B cell (primary cell): ENCODE data around the gene LAG3. TPM values are rescaled to one million over a fixed set of nuclear protein-coding genes. Genes with fewer than 3 reads are reported as not detected.

Experiments used
- ATAC-seq: fragments of 200-7000 bp; cut with Tn5 transposase; one replicate; pipeline ENCODE4 v1.10.0; 2021; ENCODE audit warnings: low read depth, mild to moderate bottlenecking, moderate number of reproducible peaks, moderate library complexity
- CTCF ChIA-PET: fragments of 350-600 bp; sonication (Branson Sonifier 250); formaldehyde crosslinking; loops from one replicate; lab custom pipeline; 2021; ENCODE audit warnings: antibody characterized with exemption, inconsistent platforms; lab: Charles Lee
- POLR2A ChIA-PET: fragments of 350-600 bp; sonication (Branson Sonifier 250); formaldehyde crosslinking; loops from one replicate; lab custom pipeline; 2021; ENCODE audit warnings: antibody characterized with exemption; lab: Charles Lee
- DNase-seq: peaks from one replicate; pipeline ENCODE4 v3.0.0; 2013
- H2AFZ ChIP-seq: 2 replicates; pipeline ENCODE4 v1.6.1; 2012; ENCODE audit warnings: mild to moderate bottlenecking, low read depth, low read length; ENCODE audit not compliant: insufficient read depth, poor library complexity, severe bottlenecking
- H3K27ac ChIP-seq, 2 donors: 1 replicate in 1 of 2; 2 replicates in 1 of 2; pipeline ENCODE4 v1.5.1; 2012 to 2013; ENCODE audit warnings: low read length in 2 of 2, mild to moderate bottlenecking in 2 of 2, moderate library complexity in 1 of 2
- H3K27me3 ChIP-seq, 4 experiments: fragments of 200-600 bp in 1 of 4; sonication (generic) in 1 of 4; replicated peaks in 1 of 4; 1 replicate in 2 of 4; 2 replicates in 2 of 4; pipeline versions ENCODE4 v1.6.1 to v1.7.0; 2013 to 2016; ENCODE audit warnings: low read length in 3 of 4, mild to moderate bottlenecking in 2 of 4, mixed read lengths in 1 of 4, moderate library complexity in 1 of 4; ENCODE audit not compliant: insufficient read depth in 4 of 4, control insufficient read depth in 3 of 4; ENCODE audit errors: control extremely low read depth in 1 of 4
- H3K36me3 ChIP-seq, 2 experiments: replicated peaks in 1 of 2; 1 replicate in 1 of 2; 2 replicates in 1 of 2; pipeline versions ENCODE4 v1.6.1 to v1.7.1; 2013; ENCODE audit warnings: low read length in 1 of 2; ENCODE audit not compliant: insufficient read depth in 2 of 2, control insufficient read depth in 1 of 2; ENCODE audit errors: control extremely low read depth in 1 of 2, extremely low read depth in 1 of 2
- H3K4me1 ChIP-seq, 2 donors: fragments of 200-600 bp in 1 of 2; sonication (generic) in 1 of 2; 1 replicate in 1 of 2; 2 replicates in 1 of 2; pipeline versions ENCODE4 v1.5.1 to v1.6.1; 2013 to 2017; ENCODE audit warnings: low read length in 2 of 2; ENCODE audit not compliant: control insufficient read depth in 2 of 2, insufficient read depth in 2 of 2
- H3K4me2 ChIP-seq: replicated peaks from 2 replicates; pipeline ENCODE3; 2012; ENCODE audit warnings: mild to moderate bottlenecking, low read depth, low read length; ENCODE audit not compliant: poor library complexity, severe bottlenecking
- H3K4me3 ChIP-seq, 5 experiments: fragments of 200-600 bp in 1 of 5; sonication (generic) in 1 of 5; 1 replicate in 3 of 5; 2 replicates in 2 of 5; pipeline versions ENCODE4 v1.5.1 to v1.7.0; 2011 to 2016; ENCODE audit warnings: low read length in 4 of 5, mild to moderate bottlenecking in 4 of 5, low read depth in 2 of 5, control low read depth in 1 of 5, moderate library complexity in 1 of 5; ENCODE audit not compliant: insufficient read depth in 1 of 5; ENCODE audit errors: control extremely low read depth in 1 of 5, extremely low read depth in 1 of 5
- H3K79me2 ChIP-seq: fragments of 200-600 bp; sonication (generic); one replicate; pipeline ENCODE4 v1.6.0; 2016; ENCODE audit warnings: low read length; ENCODE audit not compliant: control insufficient read depth, insufficient read depth
- H3K9ac ChIP-seq: fragments of 200-600 bp; sonication (generic); 2 replicates; pipeline ENCODE4 v1.6.1; 2017; ENCODE audit warnings: mild to moderate bottlenecking, low read length, moderate library complexity
- H3K9me3 ChIP-seq, 3 donors: one replicate each; pipeline versions ENCODE4 v1.6.1 to v1.7.1; 2013; ENCODE audit warnings: low read length in 2 of 3; ENCODE audit not compliant: control insufficient read depth in 2 of 3, insufficient read depth in 1 of 3; ENCODE audit errors: control extremely low read depth in 1 of 3
- H4K20me1 ChIP-seq: 2 replicates; pipeline ENCODE4 v1.6.0; 2012; ENCODE audit warnings: mild to moderate bottlenecking, low read length; ENCODE audit not compliant: insufficient read depth, control insufficient read depth, poor library complexity, severe bottlenecking
- H3K27ac Mint-ChIP-seq: one replicate; pipeline ENCODE4 v1.8.0; 2021; ENCODE audit warnings: mixed read lengths
- H3K27me3 Mint-ChIP-seq: one replicate; pipeline ENCODE4 v1.8.0; 2021; ENCODE audit warnings: mixed read lengths
- H3K4me1 Mint-ChIP-seq: one replicate; pipeline ENCODE4 v1.8.0; 2021; ENCODE audit warnings: mixed read lengths
- H3K4me3 Mint-ChIP-seq: one replicate; pipeline ENCODE4 v1.8.0; 2021; ENCODE audit warnings: mixed read lengths
- H3K9me3 Mint-ChIP-seq: one replicate; pipeline ENCODE4 v1.8.0; 2022; ENCODE audit warnings: mixed read lengths; ENCODE audit not compliant: insufficient read depth
- CTCF ChIP-seq: fragments of 200-600 bp; IDR thresholded peaks from one replicate; pipeline ENCODE4 v1.8.0; 2022; ENCODE audit warnings: antibody characterized with exemption, mild to moderate bottlenecking
- EZH2 ChIP-seq: IDR thresholded peaks from 2 replicates; pipeline ENCODE4 v1.6.1; 2012; ENCODE audit warnings: borderline replicate concordance, low read depth, mild to moderate bottlenecking, moderate library complexity, low read length; ENCODE audit not compliant: insufficient read depth, poor library complexity, severe bottlenecking
- WGBS: methylation state at CpG from one replicate; pipeline ENCODE4 v1.1.5; 2013; ENCODE audit warnings: missing lambda C conversion rate; ENCODE audit not compliant: insufficient coverage; 5-methylcytosine and 5-hydroxymethylcytosine counted together
- intact Hi-C: fragments of 100-400 bp; cut with micrococcal nuclease; formaldehyde crosslinking; loops from one replicate; pipeline ENCODE4 v1.10.0; 2022
- polyA plus RNA-seq: library from polyadenylated mRNA; depleted of rRNA; stranded (reverse); fragments of >200 nt; gene quantifications from 2 replicates; pipeline ENCODE4 v1.2.3, GENCODE V29; 2012
- total RNA-seq, 2 donors: library from RNA; stranded (reverse); fragments of 120-200 nt in 1 of 2; gene quantifications; 1 replicate in 1 of 2; 2 replicates in 1 of 2; pipeline versions ENCODE4 v1.2.3 to v1.2.4, GENCODE V29; 2013 to 2022

The LAG3 gene
- total and polyA plus RNA-seq, 2 donors (not counting 1 experiment from before 2014, with no cell fraction given), result not detected

GRCh38 chr12:6753772-6754356 is 18.5 kb upstream of the LAG3 start:
- H3K79me2 ChIP-seq, result peaks cover 10% of the 10 kb centered on the region
- no peaks in the 10 kb centered on the region for H3K9me3 ChIP-seq
- peak overlapping the region in 4 of 5 experiments; percentile 79 to 93 (median 85) for H3K4me3 ChIP-seq
- no peak for DNase-seq
- H2AFZ ChIP-seq, result peak overlapping the region; percentile 83
- ATAC-seq, result no peak
- no peaks in the 10 kb centered on the region for H4K20me1 ChIP-seq
- peak overlapping the region; percentile 88 for H3K9ac ChIP-seq
- peaks cover 1 to 29% of the 10 kb centered on the region in 2 experiments for H3K36me3 ChIP-seq
- H3K4me1 ChIP-seq, result peaks cover 18 to 19% of the 10 kb centered on the region in 2 donors
- peak overlapping the region; percentile 93 to 96 for H3K27ac ChIP-seq
- Mint-ChIP-seq H3K9me3 (no peaks in the 10 kb centered on the region), H3K4me1 (peaks cover 23% of the 10 kb centered on the region), H3K27me3 (peaks cover 4% of the 10 kb centered on the region), H3K4me3 (peak overlapping the region; percentile 96), H3K27ac (peak overlapping the region; percentile 99)
- ChIA-PET POLR2A (interaction anchor here (1.0 to 2.4 kb wide), 12 partner anchors 12 to 194 kb away, joined by 3 to 30 read pairs (median 8); partner anchors contain the start of genes C12orf57, CDCA3, COPS7A and P3H3), CTCF (interaction anchor here (0.6 to 6.4 kb wide), 38 partner anchors 9 to 1184 kb away, joined by 3 to 109 read pairs (median 6); partner anchors contain the start of genes C12orf57, CDCA3, COPS7A and LAG3)
- no CpG with 5 or more reads among the region's 7 CpGs for WGBS
- TF ChIP-seq CTCF, result peak; percentile 50
- TF ChIP-seq EZH2, result no peak
- H3K4me2 ChIP-seq, result peak overlapping the region; percentile 94
- intact Hi-C loops, result loop anchor here (1.0 to 2.0 kb wide), 13 partner anchors 12 to 216 kb away; partner anchors contain the start of genes CDCA3, CHD4, COPS7A and EMG1
- H3K27me3 ChIP-seq, result no peaks in the 10 kb centered on the region

GRCh38 chr12:6754411-6754810 is 17.9 kb upstream of the LAG3 start:
- Histone ChIP-seq H2AFZ (no peak overlapping the region), H3K27me3 (no peaks in the 10 kb centered on the region), H3K36me3 (peaks cover 1 to 23% of the 10 kb centered on the region in 2 experiments), H3K4me3 (no peak overlapping the region), H4K20me1 (no peaks in the 10 kb centered on the region), H3K9me3 (no peaks in the 10 kb centered on the region), H3K79me2 (peaks cover 10% of the 10 kb centered on the region), H3K4me1 (peaks cover 18 to 19% of the 10 kb centered on the region in 2 donors), H3K27ac (no peak overlapping the region), H3K4me2 (no peak overlapping the region), H3K9ac (no peak overlapping the region)
- POLR2A ChIA-PET, result interaction anchor here (1.7 to 2.4 kb wide), 4 partner anchors 12 to 118 kb away, joined by 4 to 16 read pairs (median 12); partner anchors contain the start of genes CDCA3, PTMS, SPSB2 and USP5
- Mint-ChIP-seq H3K4me1 (peaks cover 25% of the 10 kb centered on the region), H3K4me3 (peak overlapping the region; percentile 21), H3K27me3 (peaks cover 4% of the 10 kb centered on the region), H3K9me3 (no peaks in the 10 kb centered on the region), H3K27ac (no peak overlapping the region)
- intact Hi-C loops, result no loop called here
- WGBS, result 96% methylated on average over 2 of the region's 2 CpGs
- TF ChIP-seq EZH2, result no peak
- TF ChIP-seq CTCF, result no peak
- CTCF ChIA-PET, result interaction anchor here (0.8 to 6.4 kb wide), 26 partner anchors 9 to 219 kb away, joined by 3 to 109 read pairs (median 7); partner anchors contain the start of genes CDCA3, COPS7A, LAG3 and LPAR5
- peak; percentile 2 for DNase-seq
- ATAC-seq, result no peak
